Measurements from ENCODE around the gene AHDC1. TPM values are rescaled to one million over a fixed set of nuclear protein-coding genes. Genes with fewer than 3 reads are reported as not detected.

AHDC1 gene
- total and polyA plus RNA-seq, 9 of the 15 experiments (the other 6 are each of a cell fraction or from before 2014, with no cell fraction given) = 0.21 to 36.4 (median 4.7) TPM

DNA sequence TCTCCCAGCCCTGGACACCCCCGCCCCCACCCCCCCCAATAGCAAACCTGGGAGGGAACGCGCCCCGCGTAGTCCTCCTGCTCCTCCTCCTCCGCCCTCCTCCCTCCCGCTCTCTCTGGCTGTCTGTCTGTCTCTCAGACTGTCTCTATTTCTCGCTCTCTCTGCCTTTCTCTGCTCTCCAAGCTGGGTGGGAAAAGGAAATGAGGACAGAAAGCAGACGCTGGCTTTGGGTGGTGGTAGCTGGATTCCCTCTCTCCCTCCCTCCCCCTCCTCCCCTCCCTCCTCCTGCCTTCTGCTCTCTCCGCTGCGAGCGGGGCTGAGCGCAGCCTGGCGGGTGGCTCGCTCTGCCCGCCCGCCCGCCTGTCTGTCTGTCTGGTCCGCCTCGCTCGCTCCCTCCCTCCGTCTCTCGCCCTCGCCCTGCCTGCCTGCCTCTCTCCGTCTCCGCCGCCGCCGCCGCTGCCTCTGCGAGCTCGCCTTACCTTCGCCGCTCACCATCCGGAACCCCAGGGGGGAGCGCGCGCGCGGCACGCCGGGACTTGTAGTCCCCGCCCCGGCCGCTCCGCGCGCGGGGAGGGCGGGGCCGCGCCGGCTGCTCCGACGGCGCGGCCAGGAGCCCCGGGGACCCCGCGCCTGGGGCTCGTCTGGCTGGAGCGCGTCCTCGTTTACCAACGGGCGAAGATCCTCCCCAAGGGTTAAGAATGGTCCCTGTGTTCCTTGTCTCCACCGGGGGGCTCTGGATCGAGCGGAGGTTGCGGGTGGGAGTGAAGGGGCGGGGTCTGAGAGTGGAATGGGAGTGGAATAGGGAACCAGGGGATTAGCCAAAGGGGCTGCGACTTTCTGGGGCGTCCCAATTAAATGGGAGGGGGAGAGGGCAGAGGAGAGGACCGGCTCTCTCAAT, at the start of gene AHDC1 (continued):
- TF ChIP-seq, protein P1, sequence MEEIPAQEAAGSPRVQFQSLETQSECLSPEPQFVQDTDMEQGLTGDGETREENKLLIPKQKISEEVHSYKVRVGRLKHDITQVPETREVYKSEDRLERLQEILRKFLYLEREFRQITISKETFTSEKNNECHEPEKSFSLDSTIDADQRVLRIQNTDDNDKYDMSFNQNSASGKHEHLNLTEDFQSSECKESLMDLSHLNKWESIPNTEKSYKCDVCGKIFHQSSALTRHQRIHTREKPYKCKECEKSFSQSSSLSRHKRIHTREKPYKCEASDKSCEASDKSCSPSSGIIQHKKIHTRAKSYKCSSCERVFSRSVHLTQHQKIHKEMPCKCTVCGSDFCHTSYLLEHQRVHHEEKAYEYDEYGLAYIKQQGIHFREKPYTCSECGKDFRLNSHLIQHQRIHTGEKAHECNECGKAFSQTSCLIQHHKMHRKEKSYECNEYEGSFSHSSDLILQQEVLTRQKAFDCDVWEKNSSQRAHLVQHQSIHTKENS (CRISPR knock-in tag; IDR thresholded peaks at IDR 0.05) = no peak
- TF ChIP-seq POLR2AphosphoS2 (IDR thresholded peaks at IDR 0.05; ENCODE audit: low read length) (no peak), CREBBP (IDR thresholded peaks at IDR 0.05; ENCODE audit: low read depth, low read length) (no peak), MAFK (IDR thresholded peaks at IDR 0.05; ENCODE audit: low read length) (no peak), TGIF2 (CRISPR knock-in tag; IDR thresholded peaks at IDR 0.05) (no peak), HDAC8 (tag; IDR thresholded peaks at IDR 0.05) (no peak), MTA1 (IDR thresholded peaks at IDR 0.05; ENCODE audit: borderline replicate concordance) (no peak), ZBTB7A (IDR thresholded peaks at IDR 0.05; ENCODE audit: borderline replicate concordance, control insufficient read depth, low read depth, low read length) (peak; percentile 83; the same call in 1 of the 2 replicates), KLF6 (CRISPR knock-in tag; IDR thresholded peaks at IDR 0.05; ENCODE audit: borderline replicate concordance) (no peak), SRSF9 (IDR thresholded peaks at IDR 0.05; ENCODE audit: borderline replicate concordance, low read depth, low read length) (no peak), TCF7 (IDR thresholded peaks at IDR 0.05; ENCODE audit: borderline replicate concordance) (no peak), NONO (IDR thresholded peaks at IDR 0.05; ENCODE audit: low read depth in 2 of 2, low read length in 1 of 2) (peak in 1 of 2 experiments; percentile 46; a peak in 1 of 4 replicates), GABPB2 (CRISPR knock-in tag; conservative IDR thresholded peaks at IDR 0.05) (no peak), KDM4B (IDR thresholded peaks at IDR 0.05; ENCODE audit: borderline replicate concordance in 2 of 2, low read depth in 1 of 2) (no peak), HLTF (IDR thresholded peaks at IDR 0.05) (peak; percentile 93), SAFB2 (IDR thresholded peaks at IDR 0.05; ENCODE audit: borderline replicate concordance, low read depth, low read length, severe bottlenecking) (no peak), GATAD2B (IDR thresholded peaks at IDR 0.05; ENCODE audit: borderline replicate concordance) (no peak; the same call in 1 of the 2 replicates)
- TF ChIP-seq, protein P2, sequence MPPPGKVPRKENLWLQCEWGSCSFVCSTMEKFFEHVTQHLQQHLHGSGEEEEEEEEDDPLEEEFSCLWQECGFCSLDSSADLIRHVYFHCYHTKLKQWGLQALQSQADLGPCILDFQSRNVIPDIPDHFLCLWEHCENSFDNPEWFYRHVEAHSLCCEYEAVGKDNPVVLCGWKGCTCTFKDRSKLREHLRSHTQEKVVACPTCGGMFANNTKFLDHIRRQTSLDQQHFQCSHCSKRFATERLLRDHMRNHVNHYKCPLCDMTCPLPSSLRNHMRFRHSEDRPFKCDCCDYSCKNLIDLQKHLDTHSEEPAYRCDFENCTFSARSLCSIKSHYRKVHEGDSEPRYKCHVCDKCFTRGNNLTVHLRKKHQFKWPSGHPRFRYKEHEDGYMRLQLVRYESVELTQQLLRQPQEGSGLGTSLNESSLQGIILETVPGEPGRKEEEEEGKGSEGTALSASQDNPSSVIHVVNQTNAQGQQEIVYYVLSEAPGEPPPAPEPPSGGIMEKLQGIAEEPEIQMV (tag; conservative IDR thresholded peaks at IDR 0.05; ENCODE audit: low read depth) = no peak
- TF ChIP-seq, protein P3, sequence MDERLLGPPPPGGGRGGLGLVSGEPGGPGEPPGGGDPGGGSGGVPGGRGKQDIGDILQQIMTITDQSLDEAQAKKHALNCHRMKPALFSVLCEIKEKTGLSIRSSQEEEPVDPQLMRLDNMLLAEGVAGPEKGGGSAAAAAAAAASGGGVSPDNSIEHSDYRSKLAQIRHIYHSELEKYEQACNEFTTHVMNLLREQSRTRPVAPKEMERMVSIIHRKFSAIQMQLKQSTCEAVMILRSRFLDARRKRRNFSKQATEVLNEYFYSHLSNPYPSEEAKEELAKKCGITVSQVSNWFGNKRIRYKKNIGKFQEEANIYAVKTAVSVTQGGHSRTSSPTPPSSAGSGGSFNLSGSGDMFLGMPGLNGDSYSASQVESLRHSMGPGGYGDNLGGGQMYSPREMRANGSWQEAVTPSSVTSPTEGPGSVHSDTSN (CRISPR knock-in tag; IDR thresholded peaks at IDR 0.05; ENCODE audit: low read depth) = no peak
- TF ChIP-seq, protein P3 (tag; conservative IDR thresholded peaks at IDR 0.05; ENCODE audit: low read depth) = no peak

All from K562 (cell line).